Panc1 (cell line): ENCODE measurements around the gene PHKA2. TPM values are rescaled to one million over a fixed set of nuclear protein-coding genes. Genes with fewer than 3 reads are reported as not detected.

Source experiments
- ATAC-seq: fragments of 200-7000 bp; cut with Tn5 transposase; 2 replicates; pipeline ENCODE4 v1.9.1; 2020; ENCODE audit warnings: mild to moderate bottlenecking, moderate library complexity
- BruUV-seq: library from RNA; stranded (reverse); fragments of 400-500 nt; replicated peaks from 2 replicates; lab custom pipeline; 2021; lab: Mats Ljungman, UMichigan
- CTCF ChIA-PET: fragments of 300-600 bp; sonication (Branson Sonifier 250); formaldehyde crosslinking; loops from one replicate; lab custom pipeline; 2022; ENCODE audit warnings: antibody characterized with exemption; lab: Charles Lee
- POLR2A ChIA-PET: fragments of 300-600 bp; sonication (Branson Sonifier 250); formaldehyde crosslinking; loops from one replicate; lab custom pipeline; 2022; ENCODE audit warnings: antibody characterized with exemption; lab: Charles Lee
- DNase-seq: peaks from one replicate; pipeline ENCODE4 v3.0.0-alpha.2; 2010; ENCODE audit warnings: low read depth, low spot score
- H3K27ac ChIP-seq: 2 replicates; pipeline ENCODE4 v1.5.1; 2011; ENCODE audit warnings: mild to moderate bottlenecking, low read length, inconsistent platforms
- H3K27me3 ChIP-seq: fragments of 200-500 bp; sonication (Bioruptor generic); 2 replicates; pipeline ENCODE4 v1.6.0; 2014; ENCODE audit warnings: low read length, inconsistent platforms; ENCODE audit not compliant: control insufficient read depth, insufficient read depth
- H3K36me3 ChIP-seq: fragments of 200-500 bp; sonication (Bioruptor generic); 2 replicates; pipeline ENCODE4 v1.5.1; 2014; ENCODE audit warnings: inconsistent platforms, mild to moderate bottlenecking, low read length, moderate library complexity; ENCODE audit not compliant: control insufficient read depth, insufficient read depth
- H3K4me1 ChIP-seq: 2 replicates; pipeline ENCODE4 v1.5.1; 2011; ENCODE audit warnings: inconsistent platforms, mild to moderate bottlenecking, low read length, moderate library complexity; ENCODE audit not compliant: control insufficient read depth, insufficient read depth
- H3K4me3 ChIP-seq, 2 experiments: 2 replicates each; pipeline ENCODE4 v1.5.1; 2011 to 2012; ENCODE audit warnings: low read depth in 2 of 2, low read length in 2 of 2, mild to moderate bottlenecking in 2 of 2, inconsistent platforms in 1 of 2, moderate library complexity in 1 of 2
- H3K9me3 ChIP-seq: fragments of 200-500 bp; sonication (Bioruptor generic); 2 replicates; pipeline ENCODE4 v1.5.1; 2014; ENCODE audit warnings: low read depth, mild to moderate bottlenecking, inconsistent platforms, low read length, moderate library complexity; ENCODE audit not compliant: control insufficient read depth, insufficient read depth
- POLR2AphosphoS5 ChIP-seq: IDR thresholded peaks from 2 replicates; pipeline ENCODE4 v1.6.1; 2012; ENCODE audit warnings: mild to moderate bottlenecking, low read depth, low read length, moderate library complexity
- SIN3A ChIP-seq: IDR thresholded peaks from 2 replicates; pipeline ENCODE4 v1.6.1; 2012; ENCODE audit warnings: low read depth, mild to moderate bottlenecking, low read length, moderate library complexity, borderline replicate concordance; ENCODE audit not compliant: insufficient read depth
- TCF7L2 ChIP-seq: IDR thresholded peaks from 2 replicates; pipeline ENCODE4 v1.6.1; 2011; ENCODE audit warnings: mild to moderate bottlenecking, low read depth, low read length, inconsistent platforms
- in situ Hi-C: cut with HindIII; loops from 2 replicates; pipeline ENCODE4 v1.10.0; 2016; ENCODE audit warnings: low sequenced_read_pairs, low pct_unique_long_range_greater_than_20kb
- intact Hi-C: fragments of 100-400 bp; cut with micrococcal nuclease; formaldehyde crosslinking; loops from one replicate; pipeline ENCODE4 v1.10.0; 2022; ENCODE audit not compliant: unreplicated experiment
- total RNA-seq: library from RNA; stranded (reverse); gene quantifications from one replicate; pipeline ENCODE4 v1.2.1, GENCODE V29; 2021; ENCODE audit not compliant: unreplicated experiment
- TF ChIP-seq, protein P1 (sequence below), 2 experiments: IDR thresholded peaks; 2 replicates each; pipeline ENCODE4 v1.6.1; 2011 to 2012; ENCODE audit warnings: low read depth in 2 of 2, control low read depth in 1 of 2, low read length in 1 of 2, mild to moderate bottlenecking in 1 of 2, moderate library complexity in 1 of 2; ENCODE audit not compliant: insufficient read depth in 1 of 2
- TF ChIP-seq, protein P2 (sequence below): fragments of 450-650 bp; IDR thresholded peaks from 2 replicates; pipeline ENCODE4 v1.5.1; 2017; ENCODE audit warnings: mild to moderate bottlenecking

Gene PHKA2
- total RNA-seq, 1 experiment from 2014 or later = 20.6 TPM

DNA sequence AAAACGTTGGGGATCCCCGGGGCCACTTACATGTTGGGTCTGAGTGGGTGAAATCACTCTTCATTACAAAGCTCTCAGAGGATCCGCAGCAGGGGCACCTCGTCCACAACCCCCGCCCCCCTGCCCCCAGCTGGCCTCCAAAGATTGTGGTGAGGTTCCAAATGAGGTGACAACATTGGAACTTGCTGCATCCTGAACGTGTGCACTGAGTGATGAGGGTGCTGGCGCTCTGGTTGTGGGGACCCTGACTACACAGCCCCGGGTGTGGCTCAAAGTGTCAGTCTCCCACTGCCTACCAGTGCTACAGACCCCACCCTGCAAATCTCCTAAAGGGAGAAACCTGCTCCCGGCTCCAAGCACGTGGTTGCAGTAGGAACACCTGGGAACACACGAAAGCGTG lies 111.9 kb downstream of the PHKA2 start:
- in situ Hi-C loops = no loop called here
- Histone ChIP-seq H3K9me3 (no peaks in the 10 kb centered on the region), H3K36me3 (no peaks in the 10 kb centered on the region), H3K27me3 (no peaks in the 10 kb centered on the region), H3K4me3 (no peak overlapping the region), H3K4me1 (no peaks in the 10 kb centered on the region), H3K27ac (no peak overlapping the region)
- ATAC-seq (no peak), DNase-seq (no peak)
- ChIA-PET CTCF (no interaction called here), POLR2A (no interaction called here)
- no TSS peak for BruUV-seq
- TF ChIP-seq POLR2AphosphoS5 = no peak
- TF ChIP-seq, protein P1, sequence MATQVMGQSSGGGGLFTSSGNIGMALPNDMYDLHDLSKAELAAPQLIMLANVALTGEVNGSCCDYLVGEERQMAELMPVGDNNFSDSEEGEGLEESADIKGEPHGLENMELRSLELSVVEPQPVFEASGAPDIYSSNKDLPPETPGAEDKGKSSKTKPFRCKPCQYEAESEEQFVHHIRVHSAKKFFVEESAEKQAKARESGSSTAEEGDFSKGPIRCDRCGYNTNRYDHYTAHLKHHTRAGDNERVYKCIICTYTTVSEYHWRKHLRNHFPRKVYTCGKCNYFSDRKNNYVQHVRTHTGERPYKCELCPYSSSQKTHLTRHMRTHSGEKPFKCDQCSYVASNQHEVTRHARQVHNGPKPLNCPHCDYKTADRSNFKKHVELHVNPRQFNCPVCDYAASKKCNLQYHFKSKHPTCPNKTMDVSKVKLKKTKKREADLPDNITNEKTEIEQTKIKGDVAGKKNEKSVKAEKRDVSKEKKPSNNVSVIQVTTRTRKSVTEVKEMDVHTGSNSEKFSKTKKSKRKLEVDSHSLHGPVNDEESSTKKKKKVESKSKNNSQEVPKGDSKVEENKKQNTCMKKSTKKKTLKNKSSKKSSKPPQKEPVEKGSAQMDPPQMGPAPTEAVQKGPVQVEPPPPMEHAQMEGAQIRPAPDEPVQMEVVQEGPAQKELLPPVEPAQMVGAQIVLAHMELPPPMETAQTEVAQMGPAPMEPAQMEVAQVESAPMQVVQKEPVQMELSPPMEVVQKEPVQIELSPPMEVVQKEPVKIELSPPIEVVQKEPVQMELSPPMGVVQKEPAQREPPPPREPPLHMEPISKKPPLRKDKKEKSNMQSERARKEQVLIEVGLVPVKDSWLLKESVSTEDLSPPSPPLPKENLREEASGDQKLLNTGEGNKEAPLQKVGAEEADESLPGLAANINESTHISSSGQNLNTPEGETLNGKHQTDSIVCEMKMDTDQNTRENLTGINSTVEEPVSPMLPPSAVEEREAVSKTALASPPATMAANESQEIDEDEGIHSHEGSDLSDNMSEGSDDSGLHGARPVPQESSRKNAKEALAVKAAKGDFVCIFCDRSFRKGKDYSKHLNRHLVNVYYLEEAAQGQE (IDR thresholded peaks at IDR 0.05; ENCODE audit: insufficient read depth in 1 of 2, low read depth in 2 of 2, low read length in 1 of 2) = no peak
- intact Hi-C loops = no loop called here

DNA sequence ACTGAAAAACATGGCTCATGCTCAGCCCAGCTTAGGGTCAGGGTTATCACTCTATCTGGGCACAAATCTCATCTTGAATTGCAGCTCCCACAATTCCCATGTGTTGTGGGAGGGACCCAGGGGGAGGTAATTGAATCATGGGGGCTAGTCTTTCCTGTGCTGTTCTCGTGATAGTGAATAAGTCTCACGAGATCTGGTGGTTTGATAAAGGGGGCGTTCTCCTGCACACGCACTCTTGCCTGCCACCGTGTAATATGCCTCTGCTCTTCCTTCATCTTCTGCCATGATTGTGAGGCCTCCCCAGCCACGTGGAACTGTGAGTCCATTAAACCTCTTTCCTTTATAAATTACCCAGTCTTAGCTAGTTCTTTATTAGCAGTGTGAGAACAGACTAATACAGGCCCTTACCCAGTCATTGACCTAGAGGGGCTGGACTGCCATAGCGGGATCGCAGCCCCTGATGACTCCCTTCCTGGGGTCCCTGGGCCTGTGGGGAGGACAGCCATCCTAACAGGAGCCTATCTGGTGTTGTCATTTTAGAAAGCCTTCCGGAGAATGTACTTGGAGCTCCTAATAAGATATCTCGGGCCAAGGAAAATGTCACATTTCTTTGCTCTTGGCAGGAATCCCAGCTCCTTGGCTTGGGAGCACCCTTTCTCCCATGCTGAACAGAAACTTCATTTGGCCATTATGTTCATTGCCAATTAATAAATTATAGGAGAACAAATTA lies 112.6 kb downstream of the PHKA2 start:
- H3K36me3 ChIP-seq = no peaks in the 10 kb centered on the region
- no peak overlapping the region for H3K4me3 ChIP-seq
- ChIA-PET CTCF (no interaction called here), POLR2A (no interaction called here)
- no TSS peak for BruUV-seq
- in situ Hi-C loops = no loop called here
- ATAC-seq = no peak
- no peaks in the 10 kb centered on the region for H3K27me3 ChIP-seq
- no peaks in the 10 kb centered on the region for H3K4me1 ChIP-seq
- TF ChIP-seq POLR2AphosphoS5 (no peak), SIN3A (no peak), TCF7L2 (no peak)
- TF ChIP-seq, protein P2, sequence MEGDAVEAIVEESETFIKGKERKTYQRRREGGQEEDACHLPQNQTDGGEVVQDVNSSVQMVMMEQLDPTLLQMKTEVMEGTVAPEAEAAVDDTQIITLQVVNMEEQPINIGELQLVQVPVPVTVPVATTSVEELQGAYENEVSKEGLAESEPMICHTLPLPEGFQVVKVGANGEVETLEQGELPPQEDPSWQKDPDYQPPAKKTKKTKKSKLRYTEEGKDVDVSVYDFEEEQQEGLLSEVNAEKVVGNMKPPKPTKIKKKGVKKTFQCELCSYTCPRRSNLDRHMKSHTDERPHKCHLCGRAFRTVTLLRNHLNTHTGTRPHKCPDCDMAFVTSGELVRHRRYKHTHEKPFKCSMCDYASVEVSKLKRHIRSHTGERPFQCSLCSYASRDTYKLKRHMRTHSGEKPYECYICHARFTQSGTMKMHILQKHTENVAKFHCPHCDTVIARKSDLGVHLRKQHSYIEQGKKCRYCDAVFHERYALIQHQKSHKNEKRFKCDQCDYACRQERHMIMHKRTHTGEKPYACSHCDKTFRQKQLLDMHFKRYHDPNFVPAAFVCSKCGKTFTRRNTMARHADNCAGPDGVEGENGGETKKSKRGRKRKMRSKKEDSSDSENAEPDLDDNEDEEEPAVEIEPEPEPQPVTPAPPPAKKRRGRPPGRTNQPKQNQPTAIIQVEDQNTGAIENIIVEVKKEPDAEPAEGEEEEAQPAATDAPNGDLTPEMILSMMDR = no peak
- TF ChIP-seq, protein P1 (IDR thresholded peaks at IDR 0.05; ENCODE audit: insufficient read depth in 1 of 2, low read depth in 2 of 2, low read length in 1 of 2) = no peak
- no peaks in the 10 kb centered on the region for H3K9me3 ChIP-seq
- no peak overlapping the region for H3K27ac ChIP-seq
- no peak for DNase-seq
- intact Hi-C loops = no loop called here
